RPMI7951 (cell line): ENCODE measurements around the gene SLC4A1. TPM values are rescaled to one million over a fixed set of nuclear protein-coding genes. Genes with fewer than 3 reads are reported as not detected.

Source experiments
- DNase-seq: peaks from one replicate; pipeline ENCODE4 v3.0.0-alpha.2; 2012; ENCODE audit warnings: low read depth
- total RNA-seq: library from RNA; depleted of rRNA; stranded (reverse); fragments of >200 nt; shearing (Covaris generic); gene quantifications from 2 replicates; pipeline ENCODE4 v1.2.3, GENCODE V29; 2014; rRNA removed

Gene SLC4A1
- total RNA-seq, 1 experiment from 2014 or later, result not detected

- no peak for DNase-seq
Measured at GRCh38 chr17:44205962-44206824, 61.7 kb downstream of the SLC4A1 start.

GRCh38 chr17:44204441-44204882 is 63.5 kb downstream of the SLC4A1 start:
- DNase-seq, result peak; percentile 75

GRCh38 chr17:44203731-44204440 is 64.0 kb downstream of the SLC4A1 start:
- peak; percentile 47 for DNase-seq

- DNase-seq, result no peak
Measured at GRCh38 chr17:44202756-44203155, 65.2 kb downstream of the SLC4A1 start.

- DNase-seq, result no peak
Measured at GRCh38 chr17:44200478-44201155, 67.3 kb downstream of the SLC4A1 start.

- DNase-seq, result peak; percentile 95
Measured at GRCh38 chr17:44199553-44200477, 68.1 kb downstream of the SLC4A1 start, which contains the start of gene ATXN7L3. ATXN7L3 (minus strand) TSS chr17:44199884; CDS start chr17:44198070, 1,814 bp downstream.

- DNase-seq, result peak; percentile 43
Measured at GRCh38 chr17:44198721-44199552, 69.0 kb downstream of the SLC4A1 start.

Other genes with a start within 250 kb of the SLC4A1 start
- gene LSM12, start 201.5 kb downstream of the SLC4A1 start, total RNA-seq, result 29.2 and 30.9 TPM in 2 replicates
- gene G6PC3, start 197.4 kb downstream of the SLC4A1 start, total RNA-seq, result 18.2 and 22.9 TPM in 2 replicates
- gene HDAC5, start 144.5 kb downstream of the SLC4A1 start, total RNA-seq, result 14.3 and 19.9 TPM in 2 replicates
- gene HROB, start 126.2 kb downstream of the SLC4A1 start, total RNA-seq, result 7.3 and 9.9 TPM in 2 replicates
- gene ASB16, start 97.4 kb downstream of the SLC4A1 start, total RNA-seq, result not detected in 2 replicates
- gene TMUB2, start 81.2 kb downstream of the SLC4A1 start, total RNA-seq, result 19.4 and 25.0 TPM in 2 replicates
- 19.5 and 27.1 TPM in 2 replicates for gene ATXN7L3, start 68.3 kb downstream of the SLC4A1 start, total RNA-seq
- gene UBTF, start 48.5 kb downstream of the SLC4A1 start, total RNA-seq, result 40.4 and 41.1 TPM in 2 replicates
- 0.12 TPM in 1 of 2 replicates, not detected in the other for gene RUNDC3A, start 40.5 kb upstream of the SLC4A1 start, total RNA-seq
- 85.1 and 87.4 TPM in 2 replicates for gene SLC25A39, start 56.7 kb upstream of the SLC4A1 start, total RNA-seq
- 156 and 202 TPM in 2 replicates for gene GRN, start 77.2 kb upstream of the SLC4A1 start, total RNA-seq
- gene FAM171A2, start 95.7 kb upstream of the SLC4A1 start, total RNA-seq, result 1.1 and 1.9 TPM in 2 replicates
- gene ITGA2B, start 121.5 kb upstream of the SLC4A1 start, total RNA-seq, result 0.36 and 0.68 TPM in 2 replicates
- gene GPATCH8, start 235.3 kb upstream of the SLC4A1 start, total RNA-seq, result 10.9 and 11.3 TPM in 2 replicates